Effector CD8-positive, alpha-beta T cell (primary cell): ENCODE data around the gene ABI1.

Experiments
- DNase-seq: peaks from one replicate; lab custom pipeline; 2025; lab: John Stamatoyannopoulos, UW

Gene ABI1

GRCh38 chr10:26770069-26770468 lies 90.7 kb downstream of the ABI1 start:
- DNase-seq = no peak

GRCh38 chr10:26765549-26765948 lies 95.2 kb downstream of the ABI1 start:
- no peak for DNase-seq

- no peak for DNase-seq
Measured at GRCh38 chr10:26759008-26759407, 101.8 kb downstream of the ABI1 start.

GRCh38 chr10:26755443-26755903 lies 105.3 kb downstream of the ABI1 start:
- DNase-seq = no peak

- no peak for DNase-seq
Measured at GRCh38 chr10:26746061-26746460, 114.7 kb downstream of the ABI1 start.

- no peak for DNase-seq
Measured at GRCh38 chr10:26743841-26744240, 116.9 kb downstream of the ABI1 start.

GRCh38 chr10:26743091-26743490 lies 117.7 kb downstream of the ABI1 start:
- no peak for DNase-seq

- DNase-seq = no peak
Measured at GRCh38 chr10:26741368-26741767, 119.4 kb downstream of the ABI1 start.

GRCh38 chr10:26739071-26739631 lies 121.6 kb downstream of the ABI1 start:
- DNase-seq = no peak

- DNase-seq = no peak
Measured at GRCh38 chr10:26738301-26738911, 122.4 kb downstream of the ABI1 start.

- no peak for DNase-seq
Measured at GRCh38 chr10:26737730-26738129, 123.0 kb downstream of the ABI1 start.

GRCh38 chr10:26735435-26735834 lies 125.3 kb downstream of the ABI1 start:
- no peak for DNase-seq

GRCh38 chr10:26733750-26734568 lies 126.8 kb downstream of the ABI1 start:
- no peak for DNase-seq

- DNase-seq = no peak
Measured at GRCh38 chr10:26730552-26730951, 130.2 kb downstream of the ABI1 start.

GRCh38 chr10:26729395-26729794 lies 131.4 kb downstream of the ABI1 start:
- DNase-seq = no peak

- DNase-seq = no peak
Measured at GRCh38 chr10:26728957-26729356, 131.8 kb downstream of the ABI1 start.

GRCh38 chr10:26727005-26727404 lies 133.8 kb downstream of the ABI1 start:
- no peak for DNase-seq

- DNase-seq = peak; percentile 8
Measured at GRCh38 chr10:26725837-26726727, 134.7 kb downstream of the ABI1 start.

GRCh38 chr10:26723016-26723415 lies 137.7 kb downstream of the ABI1 start:
- no peak for DNase-seq

GRCh38 chr10:26721561-26721960 lies 139.2 kb downstream of the ABI1 start:
- DNase-seq = no peak

GRCh38 chr10:26717476-26717875 lies 143.3 kb downstream of the ABI1 start:
- DNase-seq = no peak

- DNase-seq = no peak
Measured at GRCh38 chr10:26715137-26715487, 145.6 kb downstream of the ABI1 start.
